Measurements from ENCODE around the gene HDX.

DNA sequence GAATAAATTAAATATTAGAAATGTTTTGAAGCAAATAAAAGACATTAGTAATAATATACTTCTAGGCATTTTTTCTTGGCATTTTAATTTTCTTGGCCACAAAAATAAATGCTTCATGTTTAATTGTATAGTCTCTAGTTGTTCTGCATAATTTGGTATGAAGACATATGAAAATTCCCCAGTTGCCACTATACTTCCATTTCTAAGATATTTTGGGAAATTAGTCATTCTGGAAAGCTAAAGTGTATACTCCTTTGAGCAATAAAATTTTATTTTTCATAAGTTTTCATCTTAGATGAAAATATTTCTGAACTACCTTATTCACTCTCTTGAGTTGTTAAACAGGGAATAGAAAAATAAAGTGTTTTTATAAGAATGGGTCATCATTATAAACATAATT lies 13.8 kb downstream of the HDX start:
- TF ChIP-seq, protein P1, sequence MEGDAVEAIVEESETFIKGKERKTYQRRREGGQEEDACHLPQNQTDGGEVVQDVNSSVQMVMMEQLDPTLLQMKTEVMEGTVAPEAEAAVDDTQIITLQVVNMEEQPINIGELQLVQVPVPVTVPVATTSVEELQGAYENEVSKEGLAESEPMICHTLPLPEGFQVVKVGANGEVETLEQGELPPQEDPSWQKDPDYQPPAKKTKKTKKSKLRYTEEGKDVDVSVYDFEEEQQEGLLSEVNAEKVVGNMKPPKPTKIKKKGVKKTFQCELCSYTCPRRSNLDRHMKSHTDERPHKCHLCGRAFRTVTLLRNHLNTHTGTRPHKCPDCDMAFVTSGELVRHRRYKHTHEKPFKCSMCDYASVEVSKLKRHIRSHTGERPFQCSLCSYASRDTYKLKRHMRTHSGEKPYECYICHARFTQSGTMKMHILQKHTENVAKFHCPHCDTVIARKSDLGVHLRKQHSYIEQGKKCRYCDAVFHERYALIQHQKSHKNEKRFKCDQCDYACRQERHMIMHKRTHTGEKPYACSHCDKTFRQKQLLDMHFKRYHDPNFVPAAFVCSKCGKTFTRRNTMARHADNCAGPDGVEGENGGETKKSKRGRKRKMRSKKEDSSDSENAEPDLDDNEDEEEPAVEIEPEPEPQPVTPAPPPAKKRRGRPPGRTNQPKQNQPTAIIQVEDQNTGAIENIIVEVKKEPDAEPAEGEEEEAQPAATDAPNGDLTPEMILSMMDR (IDR thresholded peaks at IDR 0.05): no peak
- TF ChIP-seq POLR2A (IDR thresholded peaks at IDR 0.05) (no peak), POLR2AphosphoS5 (IDR thresholded peaks at IDR 0.05) (no peak)

All from stomach (tissue), 4 donors.